Mesenchymal stem cell (in vitro differentiated cells and primary cell): ENCODE measurements around the gene CDK5RAP2.

Source experiments
- DNase-seq: peaks from one replicate; pipeline ENCODE4 v3.0.0-alpha.2; 2013
- H2AFZ ChIP-seq: one replicate; pipeline ENCODE4 v1.6.1; 2013; ENCODE audit warnings: low read depth, mild to moderate bottlenecking, control low read depth, inconsistent platforms, low read length, moderate library complexity
- H2AK5ac ChIP-seq: 2 replicates; pipeline ENCODE4 v1.6.1; 2013; ENCODE audit warnings: low read length, moderate library complexity, mild to moderate bottlenecking, inconsistent platforms; ENCODE audit not compliant: severe bottlenecking
- H2BK120ac ChIP-seq: one replicate; pipeline ENCODE4 v1.6.1; 2013; ENCODE audit warnings: low read depth, mild to moderate bottlenecking, inconsistent platforms, low read length, moderate library complexity
- H2BK12ac ChIP-seq, 2 experiments: one replicate each; pipeline ENCODE4 v1.6.1; 2013; ENCODE audit warnings: inconsistent platforms in 2 of 2, low read length in 2 of 2, mild to moderate bottlenecking in 2 of 2, moderate library complexity in 2 of 2, control low read depth in 1 of 2
- H2BK15ac ChIP-seq: one replicate; pipeline ENCODE4 v1.6.1; 2013; ENCODE audit warnings: mild to moderate bottlenecking, low read depth, inconsistent platforms; ENCODE audit not compliant: poor library complexity, severe bottlenecking
- H2BK5ac ChIP-seq: 2 replicates; pipeline ENCODE4 v1.6.1; 2013; ENCODE audit warnings: low read depth, mild to moderate bottlenecking, low read length, control low read depth, inconsistent platforms; ENCODE audit not compliant: poor library complexity, severe bottlenecking
- H3K14ac ChIP-seq, 2 experiments: one replicate each; pipeline ENCODE4 v1.6.1; 2013; ENCODE audit warnings: inconsistent platforms in 2 of 2, low read length in 2 of 2, control low read depth in 1 of 2, mild to moderate bottlenecking in 1 of 2, moderate library complexity in 1 of 2
- H3K18ac ChIP-seq, 2 experiments: one replicate each; pipeline ENCODE4 v1.6.1; 2013; ENCODE audit warnings: inconsistent platforms in 2 of 2, low read length in 2 of 2, control low read depth in 1 of 2, low read depth in 1 of 2, mild to moderate bottlenecking in 1 of 2
- H3K23ac ChIP-seq, 2 experiments: one replicate each; pipeline ENCODE4 v1.6.1; 2013; ENCODE audit warnings: inconsistent platforms in 2 of 2, low read length in 2 of 2, mild to moderate bottlenecking in 2 of 2, moderate library complexity in 2 of 2, control low read depth in 1 of 2
- H3K27ac ChIP-seq: 2 replicates; pipeline ENCODE4 v1.5.1; 2013; ENCODE audit warnings: mild to moderate bottlenecking, moderate library complexity, low read length, control low read depth, inconsistent platforms; ENCODE audit not compliant: poor library complexity, severe bottlenecking
- H3K27me3 ChIP-seq, 2 experiments: 2 replicates each; pipeline versions ENCODE4 v1.6.1 to v1.7.0; 2013; ENCODE audit warnings: low read length in 2 of 2, mild to moderate bottlenecking in 2 of 2, moderate library complexity in 2 of 2, control low read depth in 1 of 2, inconsistent platforms in 1 of 2; ENCODE audit not compliant: control insufficient read depth in 1 of 2, insufficient read depth in 1 of 2
- H3K36me3 ChIP-seq, 2 experiments: 2 replicates each; pipeline versions ENCODE4 v1.6.1 to v1.7.0; 2013; ENCODE audit warnings: low read length in 2 of 2, control low read depth in 1 of 2, inconsistent platforms in 1 of 2, low read depth in 1 of 2, mild to moderate bottlenecking in 1 of 2; ENCODE audit not compliant: insufficient read depth in 2 of 2, control insufficient read depth in 1 of 2
- H3K4ac ChIP-seq, 2 experiments: one replicate each; pipeline ENCODE4 v1.6.1; 2013; ENCODE audit warnings: inconsistent platforms in 2 of 2, low read length in 2 of 2, mild to moderate bottlenecking in 2 of 2, moderate library complexity in 2 of 2, control low read depth in 1 of 2, low read depth in 1 of 2
- H3K4me1 ChIP-seq: 2 replicates; pipeline ENCODE4 v1.6.1; 2013; ENCODE audit warnings: low read depth, low read length, control low read depth; ENCODE audit not compliant: control insufficient read depth, insufficient read depth
- H3K4me2 ChIP-seq: 2 replicates; pipeline ENCODE4 v1.6.1; 2013; ENCODE audit warnings: low read length, mild to moderate bottlenecking, inconsistent platforms; ENCODE audit not compliant: poor library complexity, severe bottlenecking
- H3K4me3 ChIP-seq, 2 experiments: 2 replicates each; pipeline versions ENCODE4 v1.5.1 to v1.7.0; 2013; ENCODE audit warnings: low read length in 2 of 2, mild to moderate bottlenecking in 2 of 2, control low read depth in 1 of 2, low read depth in 1 of 2; ENCODE audit not compliant: insufficient read depth in 1 of 2
- H3K79me1 ChIP-seq: replicated peaks from 2 replicates; pipeline ENCODE4 v1.6.1; 2013; ENCODE audit warnings: mild to moderate bottlenecking, control low read depth, low read length, inconsistent platforms; ENCODE audit not compliant: poor library complexity, severe bottlenecking
- H3K9ac ChIP-seq: 2 replicates; pipeline ENCODE4 v1.7.0; 2013; ENCODE audit warnings: mild to moderate bottlenecking, low read length, moderate library complexity
- H3K9me3 ChIP-seq: 2 replicates; pipeline ENCODE4 v1.7.0; 2013; ENCODE audit warnings: mild to moderate bottlenecking, low read length; ENCODE audit not compliant: control insufficient read depth
- H4K8ac ChIP-seq: one replicate; pipeline ENCODE4 v1.6.1; 2013; ENCODE audit warnings: inconsistent platforms, mild to moderate bottlenecking, low read length, moderate library complexity
- H4K91ac ChIP-seq: one replicate; pipeline ENCODE4 v1.6.1; 2013; ENCODE audit warnings: mild to moderate bottlenecking, low read length, inconsistent platforms
- WGBS: methylation state at CpG from one replicate; pipeline ENCODE4 v1.1.7; 2013; ENCODE audit warnings: mixed read lengths; 5-methylcytosine and 5-hydroxymethylcytosine counted together

CDK5RAP2 gene

DNA sequence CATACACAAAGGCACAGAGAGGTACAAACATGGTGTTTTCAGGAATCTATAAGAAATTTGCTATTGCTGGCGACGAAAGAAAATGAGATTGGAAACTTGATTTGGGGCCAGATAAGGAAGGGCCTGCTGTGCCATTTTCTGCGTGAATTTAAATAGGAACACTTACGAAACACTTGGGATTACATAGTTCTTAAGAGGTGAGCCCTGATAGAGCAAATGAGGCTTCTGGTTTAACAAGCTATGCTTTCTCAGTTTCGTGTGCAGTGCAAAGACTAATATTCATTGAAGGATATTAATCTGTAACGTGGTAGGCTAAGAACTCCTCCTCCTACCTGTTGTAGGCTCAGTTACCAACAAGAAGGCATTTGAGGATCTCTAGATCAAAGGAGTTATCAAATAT lies 93.1 kb downstream of the CDK5RAP2 start:
- Histone ChIP-seq H2AK5ac (no peak overlapping the region), H2AFZ (no peak overlapping the region), H2BK12ac (no peak overlapping the region), H3K4ac (no peak overlapping the region), H3K4me3 (no peak overlapping the region), H2BK15ac (no peak overlapping the region), H2BK120ac (no peak overlapping the region), H3K27me3 (no peaks in the 10 kb centered on the region), H3K9ac (peak overlapping the region; percentile 44), H3K14ac (no peak overlapping the region), H3K27ac (no peak overlapping the region), H2BK5ac (no peak overlapping the region), H3K4me2 (no peak overlapping the region), H3K36me3 (peaks cover 24 to 29% of the 10 kb centered on the region in 2 experiments), H3K4me1 (no peaks in the 10 kb centered on the region), H4K8ac (no peak overlapping the region), H3K18ac (no peak overlapping the region), H3K23ac (no peak overlapping the region), H3K79me1 (peaks cover 13% of the 10 kb centered on the region), H4K91ac (no peak overlapping the region), H3K9me3 (no peaks in the 10 kb centered on the region)
- DNase-seq = no peak
- WGBS = 97% methylated on average over 6 of the region's 6 CpGs

- H4K8ac ChIP-seq = no peak overlapping the region
- 93% methylated on average over 4 of the region's 4 CpGs for WGBS
- no peak overlapping the region for H3K18ac ChIP-seq
- H4K91ac ChIP-seq = no peak overlapping the region
- no peak overlapping the region for H2BK12ac ChIP-seq
- no peak overlapping the region for H3K14ac ChIP-seq
- H3K27ac ChIP-seq = no peak overlapping the region
- no peak overlapping the region for H2AK5ac ChIP-seq
- H2BK120ac ChIP-seq = no peak overlapping the region
- H3K4me3 ChIP-seq = no peak overlapping the region
- H2BK15ac ChIP-seq = no peak overlapping the region
- no peak overlapping the region for H3K4ac ChIP-seq
- peaks cover 13% of the 10 kb centered on the region for H3K79me1 ChIP-seq
- no peaks in the 10 kb centered on the region for H3K4me1 ChIP-seq
- no peak for DNase-seq
- H2BK5ac ChIP-seq = no peak overlapping the region
- peak overlapping the region; percentile 44 for H3K9ac ChIP-seq
- H3K27me3 ChIP-seq = no peaks in the 10 kb centered on the region
- no peaks in the 10 kb centered on the region for H3K9me3 ChIP-seq
- no peak overlapping the region for H2AFZ ChIP-seq
- peaks cover 24 to 29% of the 10 kb centered on the region in 2 experiments for H3K36me3 ChIP-seq
- no peak overlapping the region for H3K23ac ChIP-seq
- no peak overlapping the region for H3K4me2 ChIP-seq
Observed at GRCh38 chr9:120486347-120486746, 93.6 kb downstream of the CDK5RAP2 start.

- 96% methylated on average over 3 of the region's 3 CpGs for WGBS
- H3K27ac ChIP-seq = no peak overlapping the region
- no peak for DNase-seq
- H4K8ac ChIP-seq = no peak overlapping the region
- H4K91ac ChIP-seq = no peak overlapping the region
- H2BK120ac ChIP-seq = no peak overlapping the region
- H3K36me3 ChIP-seq = peaks cover 24 to 29% of the 10 kb centered on the region in 2 experiments
- H2AFZ ChIP-seq = no peak overlapping the region
- no peaks in the 10 kb centered on the region for H3K9me3 ChIP-seq
- H2AK5ac ChIP-seq = no peak overlapping the region
- no peak overlapping the region for H3K4me2 ChIP-seq
- H3K23ac ChIP-seq = no peak overlapping the region
- peaks cover under 1% of the 10 kb centered on the region for H3K4me1 ChIP-seq
- H3K4me3 ChIP-seq = no peak overlapping the region
- H3K79me1 ChIP-seq = peaks cover 13% of the 10 kb centered on the region
- peak overlapping the region; percentile 27 for H3K9ac ChIP-seq
- no peak overlapping the region for H3K4ac ChIP-seq
- H2BK15ac ChIP-seq = no peak overlapping the region
- H3K14ac ChIP-seq = no peak overlapping the region
- H3K27me3 ChIP-seq = no peaks in the 10 kb centered on the region
- H2BK5ac ChIP-seq = no peak overlapping the region
- H3K18ac ChIP-seq = no peak overlapping the region
- no peak overlapping the region for H2BK12ac ChIP-seq
Observed at GRCh38 chr9:120485788-120486187, 94.2 kb downstream of the CDK5RAP2 start.

DNA sequence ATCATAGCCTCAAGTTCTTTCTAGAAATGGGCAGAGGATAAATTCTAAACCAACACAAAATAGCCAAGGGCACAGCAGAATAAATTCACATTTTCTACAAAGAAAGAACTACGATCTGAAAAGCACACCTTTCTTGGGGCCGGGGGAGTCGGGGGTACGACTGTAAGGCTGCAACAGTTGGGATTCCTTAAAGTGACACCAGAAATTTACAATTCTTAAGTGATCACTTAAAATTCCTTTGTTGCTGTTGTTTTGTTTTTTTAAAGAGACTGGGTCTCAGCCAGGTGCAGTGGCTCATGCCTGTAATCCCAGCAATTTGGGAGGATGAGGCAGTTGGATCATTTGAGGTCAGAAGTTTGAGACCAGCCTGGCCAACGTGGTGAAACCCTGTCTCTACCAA lies 95.8 kb downstream of the CDK5RAP2 start:
- peaks cover 17 to 19% of the 10 kb centered on the region in 2 experiments for H3K36me3 ChIP-seq
- no peak overlapping the region for H3K23ac ChIP-seq
- H2AFZ ChIP-seq = no peak overlapping the region
- H3K14ac ChIP-seq = no peak overlapping the region
- H3K18ac ChIP-seq = no peak overlapping the region
- no peak overlapping the region for H2BK15ac ChIP-seq
- H3K4me2 ChIP-seq = no peak overlapping the region
- H4K91ac ChIP-seq = no peak overlapping the region
- no peak overlapping the region for H3K4me3 ChIP-seq
- H4K8ac ChIP-seq = no peak overlapping the region
- no peak overlapping the region for H3K27ac ChIP-seq
- no peak for DNase-seq
- H3K9ac ChIP-seq = no peak overlapping the region
- WGBS = 98% methylated on average over 4 of the region's 5 CpGs
- H2AK5ac ChIP-seq = no peak overlapping the region
- H3K4ac ChIP-seq = no peak overlapping the region
- H3K9me3 ChIP-seq = no peaks in the 10 kb centered on the region
- H2BK120ac ChIP-seq = no peak overlapping the region
- H2BK12ac ChIP-seq = no peak overlapping the region
- H2BK5ac ChIP-seq = no peak overlapping the region
- H3K27me3 ChIP-seq = no peaks in the 10 kb centered on the region
- peaks cover 12% of the 10 kb centered on the region for H3K79me1 ChIP-seq
- H3K4me1 ChIP-seq = peaks cover 2% of the 10 kb centered on the region
